Endothelial cell of umbilical vein (primary cell): ENCODE data around the gene C15orf39. TPM values are rescaled to one million over a fixed set of nuclear protein-coding genes. Genes with fewer than 3 reads are reported as not detected.

Experiments used
- BruUV-seq: library from RNA; stranded (reverse); fragments of 400-500 nt; replicated peaks from 2 replicates; lab custom pipeline; 2021; lab: Mats Ljungman, UMichigan
- CTCF ChIA-PET: fragments of 300-600, 350-600 bp; sonication (Branson Sonifier 250); formaldehyde crosslinking; loops from one replicate; lab custom pipeline; 2021; ENCODE audit warnings: antibody characterized with exemption, inconsistent platforms; lab: Charles Lee
- POLR2A ChIA-PET: fragments of 300-600, 350-600 bp; sonication (Branson Sonifier 250); formaldehyde crosslinking; loops from one replicate; lab custom pipeline; 2021; ENCODE audit warnings: antibody characterized with exemption, inconsistent platforms; lab: Charles Lee
- DNase-seq: peaks from one replicate; pipeline ENCODE4 v3.0.0-alpha.2; 2011; ENCODE audit warnings: low read depth, low spot score
- FAIRE-seq: peaks from 2 replicates; lab custom pipeline; 2011; peaks lifted over from hg19 to GRCh38; lab: Jason Lieb, UNC
- H2AFZ ChIP-seq: 2 replicates; pipeline ENCODE4 v1.6.0; 2012; ENCODE audit warnings: low read depth, low read length, control low read depth, inconsistent platforms
- H3K27ac ChIP-seq: 2 replicates; pipeline ENCODE4 v1.5.1; 2011; ENCODE audit warnings: low read depth, mild to moderate bottlenecking, control low read depth, low read length, moderate library complexity; ENCODE audit not compliant: insufficient read depth
- H3K27me3 ChIP-seq, 2 experiments: 2 replicates each; pipeline versions ENCODE4 v1.6.0 to v1.6.1; 2011; ENCODE audit warnings: low read length in 2 of 2, mixed read lengths in 1 of 2; ENCODE audit not compliant: control insufficient read depth in 2 of 2, insufficient read depth in 2 of 2
- H3K36me3 ChIP-seq, 2 experiments: 2 replicates in 1 of 2; 3 replicates in 1 of 2; pipeline ENCODE4 v1.5.1; 2011; ENCODE audit warnings: low read length in 2 of 2, mild to moderate bottlenecking in 1 of 2, moderate library complexity in 1 of 2; ENCODE audit not compliant: control insufficient read depth in 2 of 2, insufficient read depth in 2 of 2; ENCODE audit errors: extremely low read depth in 1 of 2
- H3K4me1 ChIP-seq: 3 replicates; pipeline ENCODE4 v1.5.1; 2011; ENCODE audit warnings: mild to moderate bottlenecking, low read length; ENCODE audit not compliant: control insufficient read depth, insufficient read depth; ENCODE audit errors: extremely low read depth
- H3K4me2 ChIP-seq: 2 replicates; pipeline ENCODE4 v1.6.1; 2011; ENCODE audit warnings: low read length, control low read depth, mixed read lengths; ENCODE audit not compliant: insufficient read depth
- H3K4me3 ChIP-seq, 3 experiments: fragments of 200-600 bp in 1 of 3; sonication (generic), shearing (Covaris generic) in 1 of 3; replicated peaks in 1 of 3; 2 replicates each; pipeline ENCODE4 v1.5.1; 2011 to 2016; ENCODE audit warnings: control low read depth in 3 of 3, low read length in 3 of 3, mild to moderate bottlenecking in 2 of 3, inconsistent platforms in 1 of 3, low read depth in 1 of 3, moderate library complexity in 1 of 3; ENCODE audit not compliant: insufficient read depth in 1 of 3
- H3K79me2 ChIP-seq: 2 replicates; pipeline ENCODE4 v1.6.0; 2012; ENCODE audit warnings: low read length, inconsistent platforms; ENCODE audit not compliant: control insufficient read depth, insufficient read depth
- H3K9ac ChIP-seq: replicated peaks from 2 replicates; pipeline ENCODE3; 2011; ENCODE audit warnings: low read length, control low read depth; ENCODE audit not compliant: insufficient read depth; ENCODE audit errors: extremely low read depth
- H3K9me1 ChIP-seq: replicated peaks from 3 replicates; pipeline ENCODE4 v1.6.0; 2011; ENCODE audit warnings: mild to moderate bottlenecking, low read length; ENCODE audit not compliant: control insufficient read depth, insufficient read depth; ENCODE audit errors: extremely low read depth
- H3K9me3 ChIP-seq: replicated peaks from 2 replicates; pipeline ENCODE4 v1.5.1; 2012; ENCODE audit warnings: low read length, inconsistent platforms; ENCODE audit not compliant: control insufficient read depth, insufficient read depth
- H4K20me1 ChIP-seq: replicated peaks from 2 replicates; pipeline ENCODE3; 2011; ENCODE audit warnings: mild to moderate bottlenecking, low read length; ENCODE audit not compliant: control insufficient read depth, insufficient read depth; ENCODE audit errors: extremely low read depth
- FOS ChIP-seq: IDR thresholded peaks from 2 replicates; pipeline ENCODE4 v1.6.1; 2011; ENCODE audit warnings: mild to moderate bottlenecking, low read length, moderate library complexity, borderline replicate concordance; ENCODE audit not compliant: insufficient read depth
- GATA2 ChIP-seq: IDR thresholded peaks from 2 replicates; pipeline ENCODE4 v1.7.0; 2011; ENCODE audit warnings: low read depth, mild to moderate bottlenecking, moderate library complexity, mixed read lengths, low read length; ENCODE audit not compliant: insufficient read length, insufficient read depth
- MYC ChIP-seq: IDR thresholded peaks from one replicate; pipeline ENCODE4 v1.6.1; 2011; ENCODE audit warnings: mild to moderate bottlenecking, low read depth, low read length
- POLR2A ChIP-seq: IDR thresholded peaks from 2 replicates; pipeline ENCODE4 v1.6.1; 2012; ENCODE audit warnings: low read depth, mild to moderate bottlenecking, control low read depth, low read length
- POLR2AphosphoS5 ChIP-seq: IDR thresholded peaks from 2 replicates; pipeline ENCODE4 v1.6.1; 2012; ENCODE audit warnings: low read depth, mild to moderate bottlenecking, control low read depth, low read length, moderate library complexity; ENCODE audit not compliant: insufficient read depth
- dilution Hi-C: fragments of 300-500 bp; cut with MboI; formaldehyde crosslinking; loops from one replicate; pipeline ENCODE4 v1.15.0; 2019; ENCODE audit warnings: low sequenced_read_pairs; ENCODE audit not compliant: extremely low pct_ligation_motif_present
- intact Hi-C: fragments of 100-400 bp; cut with micrococcal nuclease; formaldehyde crosslinking; loops from one replicate; pipeline ENCODE4 v1.10.0; 2022
- polyA plus RNA-seq, 4 experiments: library from polyadenylated mRNA; depleted of rRNA in 3 of 4; stranded (reverse) in 3 of 4; unstranded in 1 of 4; fragments of >200 nt; gene quantifications; 2 replicates each; pipeline versions ENCODE4 v1.2.1 to v1.2.3, GENCODE V29; 2011 to 2012; ENCODE audit warnings: missing spikeins in 1 of 4
- total RNA-seq: library from RNA; stranded (reverse); gene quantifications from 2 replicates; pipeline ENCODE4 v1.2.3, GENCODE V29; 2021
- TF ChIP-seq, protein P1 (sequence below): IDR thresholded peaks from 2 replicates; pipeline ENCODE4 v1.6.1; 2011; ENCODE audit not compliant: insufficient read depth, insufficient read length

The C15orf39 gene
- total and polyA plus RNA-seq, 2 donors (not counting 3 experiments of a cell fraction or from before 2014, with no cell fraction given), result 14.8 to 36.1 TPM

DNA sequence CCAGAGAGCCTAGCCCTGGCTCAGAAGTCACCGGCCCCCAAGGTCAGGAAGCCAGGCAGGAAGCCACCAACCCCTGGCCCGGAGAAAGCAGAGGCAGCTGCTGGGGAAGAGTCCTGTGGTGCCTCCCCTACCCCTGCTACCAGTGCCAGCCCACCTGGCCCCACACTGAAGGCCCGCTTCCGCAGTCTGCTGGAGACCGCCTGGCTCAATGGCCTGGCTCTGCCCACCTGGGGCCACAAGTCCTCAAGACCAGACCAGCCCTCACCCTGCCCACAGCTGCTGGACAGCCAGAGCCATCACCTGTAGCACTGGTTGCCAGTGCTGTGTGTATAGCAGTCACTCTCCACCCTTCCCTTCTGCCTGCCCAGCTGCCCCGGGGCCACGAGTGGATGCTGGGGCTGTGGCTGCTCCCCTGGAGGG is 9.1 kb downstream of the C15orf39 start:
- Histone ChIP-seq H4K20me1 (peaks cover 4% of the 10 kb centered on the region), H3K36me3 (peaks cover 23 to 61% of the 10 kb centered on the region in 2 experiments), H3K4me2 (no peak overlapping the region), H3K27me3 (no peaks in the 10 kb centered on the region), H3K27ac (no peak overlapping the region), H3K9me1 (no peaks in the 10 kb centered on the region), H3K4me3 (no peak overlapping the region), H3K9me3 (no peaks in the 10 kb centered on the region), H2AFZ (no peak overlapping the region), H3K79me2 (peaks cover 68% of the 10 kb centered on the region), H3K9ac (no peak overlapping the region), H3K4me1 (no peaks in the 10 kb centered on the region)
- FAIRE-seq (no peak), DNase-seq (no peak)
- dilution Hi-C loops, result no loop called here
- POLR2A ChIA-PET, result no interaction called here
- no peak for TF ChIP-seq POLR2AphosphoS5
- no peak for TF ChIP-seq FOS
- intact Hi-C loops, result no loop called here
- CTCF ChIA-PET, result no interaction called here
- no TSS peak for BruUV-seq

DNA sequence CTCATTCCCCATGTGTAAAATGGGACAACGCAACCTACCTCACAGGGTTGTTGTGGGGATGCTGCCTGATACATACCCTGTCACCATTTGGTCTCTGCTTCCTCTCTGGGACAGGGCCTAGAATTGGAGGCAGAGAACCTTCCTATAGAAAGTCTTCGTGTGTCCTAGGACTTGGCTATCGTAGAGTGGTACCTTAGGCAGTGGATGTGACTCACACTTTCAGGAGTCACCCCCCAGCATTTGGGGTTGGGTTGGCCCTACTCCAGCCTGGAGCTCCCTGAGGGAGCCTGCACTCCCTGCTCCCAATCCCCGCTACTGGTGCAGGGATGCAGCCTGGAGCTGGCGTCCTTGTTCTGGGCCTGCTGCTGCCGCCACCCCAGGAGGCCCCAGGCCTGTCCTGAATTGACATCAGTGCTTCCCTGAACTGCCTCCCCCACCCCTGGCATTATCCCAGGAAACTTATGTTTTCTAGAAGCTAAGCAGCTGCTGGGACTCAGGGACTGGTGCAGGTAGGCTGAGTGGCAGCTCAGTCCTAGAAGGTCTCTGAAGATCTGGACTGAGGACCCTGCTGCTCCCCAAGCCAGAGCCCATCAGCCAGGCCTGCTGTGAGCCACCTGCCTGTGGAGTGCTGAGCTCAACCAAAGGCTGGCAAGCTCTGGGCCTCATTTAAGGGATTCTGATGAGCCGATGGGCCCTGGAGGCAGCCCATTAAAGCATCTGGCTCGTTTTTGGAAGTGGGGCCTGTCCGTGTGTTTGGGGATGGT is 9.9 kb downstream of the C15orf39 start:
- no peak for FAIRE-seq
- intact Hi-C loops (no loop called here), dilution Hi-C loops (no loop called here)
- DNase-seq, result no peak
- Histone ChIP-seq H3K4me2 (no peak overlapping the region), H3K9me1 (no peaks in the 10 kb centered on the region), H3K27me3 (no peaks in the 10 kb centered on the region), H3K4me1 (no peaks in the 10 kb centered on the region), H3K27ac (no peak overlapping the region), H2AFZ (no peak overlapping the region), H3K36me3 (peaks cover 23 to 53% of the 10 kb centered on the region in 2 experiments), H3K4me3 (no peak overlapping the region), H4K20me1 (peaks cover 4% of the 10 kb centered on the region), H3K9ac (no peak overlapping the region), H3K79me2 (peaks cover 60% of the 10 kb centered on the region), H3K9me3 (no peaks in the 10 kb centered on the region)
- POLR2A ChIA-PET, result no interaction called here
- CTCF ChIA-PET, result interaction anchor here (0.6 kb wide), 1 partner anchor 111 kb away, joined by 3 read pairs; no protein-coding TSS in a partner anchor
- BruUV-seq, result no TSS peak
- TF ChIP-seq MYC (no peak), POLR2A (no peak), POLR2AphosphoS5 (no peak), FOS (no peak), GATA2 (no peak)
- TF ChIP-seq, protein P1, sequence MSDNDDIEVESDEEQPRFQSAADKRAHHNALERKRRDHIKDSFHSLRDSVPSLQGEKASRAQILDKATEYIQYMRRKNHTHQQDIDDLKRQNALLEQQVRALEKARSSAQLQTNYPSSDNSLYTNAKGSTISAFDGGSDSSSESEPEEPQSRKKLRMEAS, result no peak
